Measurements from ENCODE around the gene LIPE.

Gene LIPE

DNA sequence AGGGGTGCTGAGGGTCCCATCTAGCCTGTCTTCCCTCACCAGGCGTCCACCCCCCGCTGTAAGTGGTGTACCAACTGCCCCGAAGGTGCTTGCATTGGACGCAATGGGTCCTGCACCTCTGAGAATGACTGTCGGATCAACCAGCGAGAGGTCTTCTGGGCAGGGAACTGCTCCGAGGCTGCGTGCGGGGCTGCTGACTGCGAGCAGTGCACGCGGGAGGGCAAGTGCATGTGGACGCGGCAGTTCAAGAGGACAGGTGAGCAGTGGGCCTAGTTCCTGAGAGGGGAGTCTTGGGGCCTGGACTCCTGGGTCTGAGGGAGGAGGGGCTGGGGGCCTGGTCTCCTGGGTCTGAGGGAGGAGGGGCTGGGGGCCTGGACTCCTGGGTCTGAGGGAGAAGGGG, 64.8 kb downstream of the LIPE start:
- peaks cover 3% of the 10 kb centered on the region for H3K36me3 Mint-ChIP-seq
- no peaks in the 10 kb centered on the region for H3K4me1 Mint-ChIP-seq
- H3K4me3 Mint-ChIP-seq: no peak overlapping the region
- no peaks in the 10 kb centered on the region for H3K9me3 Mint-ChIP-seq
- no peak overlapping the region for H3K27ac Mint-ChIP-seq
- H3K27me3 Mint-ChIP-seq: no peaks in the 10 kb centered on the region

DNA sequence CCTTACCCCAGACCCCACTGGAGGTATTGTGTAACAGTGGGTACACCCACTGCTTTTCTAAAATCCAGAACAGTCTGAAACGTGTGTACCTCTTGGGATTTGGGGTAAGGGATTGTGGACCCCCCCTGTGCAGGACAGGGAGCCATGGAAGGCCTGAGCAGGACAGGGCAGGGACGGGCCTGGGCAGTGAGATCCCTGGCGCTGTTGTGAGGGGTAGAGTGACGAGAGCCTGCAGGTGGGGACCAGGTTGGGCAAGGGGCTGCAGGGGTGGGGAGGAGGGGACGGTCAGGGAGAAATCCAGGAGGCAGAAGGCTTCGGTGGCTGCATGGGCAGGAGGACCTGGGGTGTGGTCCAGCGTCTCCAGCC, 65.7 kb downstream of the LIPE start:
- H3K4me3 Mint-ChIP-seq: no peak overlapping the region
- no peaks in the 10 kb centered on the region for H3K27me3 Mint-ChIP-seq
- H3K27ac Mint-ChIP-seq: no peak overlapping the region
- H3K36me3 Mint-ChIP-seq: peaks cover 3% of the 10 kb centered on the region
- H3K9me3 Mint-ChIP-seq: no peaks in the 10 kb centered on the region
- no peaks in the 10 kb centered on the region for H3K4me1 Mint-ChIP-seq

DNA sequence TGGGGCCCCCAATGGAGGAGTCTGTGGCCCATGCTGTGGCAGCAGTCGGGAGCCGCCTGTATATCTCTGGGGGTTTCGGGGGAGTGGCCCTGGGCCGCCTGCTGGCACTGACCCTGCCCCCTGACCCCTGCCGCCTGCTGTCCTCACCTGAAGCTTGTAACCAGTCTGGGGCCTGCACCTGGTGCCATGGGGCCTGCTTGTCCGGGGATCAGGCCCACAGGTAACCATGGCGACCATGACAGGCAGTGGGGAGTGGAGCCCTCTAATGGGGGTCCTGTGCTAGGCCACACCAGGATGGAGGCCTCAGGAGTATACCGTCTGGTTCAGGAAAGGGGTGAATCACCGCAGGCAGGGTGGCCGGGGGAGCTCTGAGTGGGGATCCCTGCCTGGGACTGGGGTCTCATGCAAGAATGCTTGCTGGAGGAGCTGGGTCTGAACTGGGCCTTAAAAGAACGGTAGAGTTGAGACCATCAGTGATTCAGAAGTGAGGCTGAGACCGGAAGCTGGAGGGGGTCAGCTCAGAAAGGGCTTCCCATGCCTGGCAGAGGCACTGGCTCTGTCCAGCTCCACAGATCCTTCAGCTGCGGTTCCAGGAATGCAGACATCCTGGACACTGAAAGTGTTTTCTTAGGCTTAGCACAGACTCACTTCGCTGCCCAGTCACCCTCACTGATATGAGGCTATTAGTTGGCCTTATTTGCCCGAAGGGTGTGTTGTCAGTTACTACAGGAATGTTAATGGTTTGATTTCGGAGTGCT, 66.2 kb downstream of the LIPE start:
- Mint-ChIP-seq H3K4me3 (no peak overlapping the region), H3K27me3 (no peaks in the 10 kb centered on the region), H3K9me3 (no peaks in the 10 kb centered on the region), H3K4me1 (no peaks in the 10 kb centered on the region), H3K27ac (no peak overlapping the region), H3K36me3 (peaks cover 3% of the 10 kb centered on the region)

DNA sequence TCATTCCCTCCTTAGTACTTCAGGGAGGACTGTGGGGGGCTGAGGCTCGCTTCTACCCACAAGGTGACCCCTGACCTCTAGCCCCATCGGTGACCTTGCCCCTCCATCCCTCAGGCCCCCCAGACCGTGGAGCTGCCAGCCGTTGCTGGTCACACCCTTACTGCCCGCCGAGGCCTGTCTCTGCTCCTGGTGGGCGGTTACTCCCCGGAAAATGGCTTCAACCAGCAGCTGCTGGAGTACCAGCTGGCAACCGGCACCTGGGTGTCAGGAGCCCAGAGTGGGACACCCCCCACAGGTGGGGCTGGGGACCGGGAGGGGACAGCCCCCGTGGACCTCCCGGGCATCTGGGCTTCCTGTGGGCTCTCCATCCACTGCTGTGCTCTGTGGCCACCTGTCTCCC, 69.9 kb downstream of the LIPE start:
- H3K4me1 Mint-ChIP-seq: no peaks in the 10 kb centered on the region
- peaks cover 2% of the 10 kb centered on the region for H3K36me3 Mint-ChIP-seq
- H3K27ac Mint-ChIP-seq: no peak overlapping the region
- no peak overlapping the region for H3K4me3 Mint-ChIP-seq
- no peaks in the 10 kb centered on the region for H3K27me3 Mint-ChIP-seq
- H3K9me3 Mint-ChIP-seq: no peaks in the 10 kb centered on the region

DNA sequence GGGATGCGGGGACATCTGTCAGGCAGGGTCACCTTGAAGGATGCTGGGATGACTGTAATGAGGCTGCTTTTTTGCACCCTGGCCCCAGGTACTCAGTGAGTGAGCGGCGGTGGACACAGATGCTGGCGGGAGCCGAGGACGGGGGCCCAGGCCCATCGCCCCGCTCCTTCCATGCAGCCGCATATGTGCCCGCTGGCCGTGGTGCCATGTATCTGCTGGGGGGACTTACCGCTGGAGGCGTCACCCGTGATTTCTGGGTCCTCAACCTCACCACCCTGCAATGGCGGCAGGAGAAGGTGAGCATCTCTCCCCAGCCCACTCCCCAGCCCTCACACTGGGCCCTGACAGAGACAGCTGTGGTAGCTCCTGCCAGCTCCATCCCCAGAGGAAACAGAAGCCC, 70.5 kb downstream of the LIPE start:
- Mint-ChIP-seq H3K27me3 (no peaks in the 10 kb centered on the region), H3K4me3 (no peak overlapping the region), H3K9me3 (no peaks in the 10 kb centered on the region), H3K27ac (no peak overlapping the region), H3K36me3 (peaks cover 4% of the 10 kb centered on the region), H3K4me1 (no peaks in the 10 kb centered on the region)

DNA sequence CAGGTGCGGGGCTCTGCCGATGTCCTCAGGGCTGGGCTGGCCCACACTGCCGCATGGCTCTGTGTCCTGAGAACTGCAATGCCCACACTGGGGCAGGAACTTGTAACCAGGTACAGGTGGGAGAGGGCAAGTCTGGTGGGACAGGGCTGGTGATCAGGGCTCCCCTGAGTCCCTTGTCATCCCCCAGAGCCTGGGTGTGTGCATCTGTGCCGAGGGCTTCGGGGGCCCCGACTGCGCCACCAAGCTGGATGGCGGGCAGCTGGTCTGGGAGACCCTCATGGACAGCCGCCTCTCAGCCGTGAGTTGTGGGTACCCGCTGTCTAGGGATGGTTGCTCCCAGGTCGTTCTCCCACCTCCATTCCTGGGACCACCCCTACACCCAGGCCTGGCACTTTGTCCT, 71.3 kb downstream of the LIPE start:
- Mint-ChIP-seq H3K36me3 (peaks cover 5% of the 10 kb centered on the region), H3K9me3 (no peaks in the 10 kb centered on the region), H3K27ac (no peak overlapping the region), H3K4me1 (no peaks in the 10 kb centered on the region), H3K4me3 (no peak overlapping the region), H3K27me3 (no peaks in the 10 kb centered on the region)

DNA sequence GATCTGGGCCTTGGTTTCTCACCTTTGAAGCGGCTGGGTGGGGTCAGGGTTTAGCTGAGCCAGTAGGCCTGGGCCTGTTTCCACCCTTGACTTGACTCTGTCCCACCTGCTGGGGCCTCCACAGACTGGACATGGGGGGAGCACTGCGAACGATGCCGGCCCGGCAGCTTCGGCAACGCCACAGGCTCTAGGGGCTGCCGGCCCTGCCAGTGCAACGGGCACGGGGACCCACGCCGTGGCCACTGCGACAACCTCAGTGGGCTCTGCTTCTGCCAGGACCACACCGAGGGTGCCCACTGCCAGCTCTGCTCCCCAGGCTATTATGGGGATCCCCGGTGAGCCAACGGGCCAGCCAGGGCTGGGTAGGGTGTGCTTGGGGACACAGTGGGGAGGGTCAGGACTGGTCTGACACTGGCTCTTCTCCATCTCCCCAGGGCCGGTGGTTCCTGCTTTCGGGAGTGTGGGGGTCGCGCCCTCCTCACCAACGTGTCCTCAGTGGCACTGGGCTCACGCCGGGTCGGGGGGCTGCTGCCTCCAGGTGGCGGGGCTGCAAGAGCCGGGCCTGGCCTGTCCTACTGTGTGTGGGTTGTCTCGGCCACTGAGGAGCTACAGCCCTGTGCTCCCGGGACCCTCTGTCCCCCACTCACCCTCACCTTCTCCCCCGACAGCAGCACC, 73.7 kb downstream of the LIPE start:
- H3K27me3 Mint-ChIP-seq: no peaks in the 10 kb centered on the region
- no peaks in the 10 kb centered on the region for H3K9me3 Mint-ChIP-seq
- no peaks in the 10 kb centered on the region for H3K4me1 Mint-ChIP-seq
- H3K36me3 Mint-ChIP-seq: peaks cover 5% of the 10 kb centered on the region
- H3K27ac Mint-ChIP-seq: no peak overlapping the region
- no peak overlapping the region for H3K4me3 Mint-ChIP-seq

DNA sequence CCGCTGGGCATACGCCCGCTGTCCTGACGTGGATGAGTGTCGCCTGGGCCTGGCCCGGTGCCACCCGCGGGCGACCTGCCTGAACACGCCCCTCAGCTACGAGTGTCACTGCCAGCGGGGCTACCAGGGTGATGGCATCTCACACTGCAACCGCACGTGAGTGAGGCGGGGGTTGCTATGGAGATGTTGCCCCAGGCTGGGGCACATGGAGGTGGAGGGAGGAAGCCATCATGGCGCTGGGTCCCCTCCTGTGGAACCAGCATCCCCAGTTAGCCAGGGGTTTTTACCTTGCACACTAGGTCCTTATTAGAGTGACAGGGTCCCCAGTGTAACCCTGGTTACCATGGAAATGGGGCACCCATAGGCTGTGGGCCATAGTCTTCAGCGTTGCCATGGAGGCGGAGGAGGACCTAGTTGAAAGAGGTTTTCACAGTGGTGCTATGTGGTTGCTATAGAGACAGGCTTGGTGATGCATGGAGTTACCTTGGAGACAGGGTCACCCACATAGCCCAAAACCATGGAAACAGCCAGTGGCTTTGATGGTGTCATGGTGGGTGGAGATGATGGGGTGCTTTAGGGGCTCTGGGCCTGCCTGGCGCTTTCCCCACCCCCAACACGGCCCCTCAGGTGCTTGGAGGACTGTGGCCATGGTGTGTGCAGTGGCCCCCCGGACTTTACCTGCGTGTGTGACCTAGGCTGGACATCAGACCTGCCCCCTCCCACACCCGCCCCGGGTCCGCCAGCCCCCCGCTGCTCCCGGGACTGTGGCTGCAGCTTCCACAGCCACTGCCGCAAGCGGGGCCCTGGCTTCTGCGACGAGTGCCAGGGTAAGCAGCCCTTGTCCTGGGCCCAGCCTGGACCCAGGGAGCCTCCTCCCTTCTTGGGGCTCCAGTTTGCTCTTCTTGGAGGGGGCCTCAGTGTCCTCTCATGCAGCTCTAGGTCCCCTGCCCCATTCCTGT, 74.6 kb downstream of the LIPE start:
- no peak overlapping the region for H3K4me3 Mint-ChIP-seq
- no peaks in the 10 kb centered on the region for H3K9me3 Mint-ChIP-seq
- peaks cover 10% of the 10 kb centered on the region for H3K36me3 Mint-ChIP-seq
- no peak overlapping the region for H3K27ac Mint-ChIP-seq
- no peaks in the 10 kb centered on the region for H3K27me3 Mint-ChIP-seq
- H3K4me1 Mint-ChIP-seq: no peaks in the 10 kb centered on the region
